ENCODE data around the gene EDN1. TPM values are rescaled to one million over a fixed set of nuclear protein-coding genes. Genes with fewer than 3 reads are reported as not detected.

EDN1 gene
- total RNA-seq, 1 donor from 2014 or later = 8.3 TPM

DNA sequence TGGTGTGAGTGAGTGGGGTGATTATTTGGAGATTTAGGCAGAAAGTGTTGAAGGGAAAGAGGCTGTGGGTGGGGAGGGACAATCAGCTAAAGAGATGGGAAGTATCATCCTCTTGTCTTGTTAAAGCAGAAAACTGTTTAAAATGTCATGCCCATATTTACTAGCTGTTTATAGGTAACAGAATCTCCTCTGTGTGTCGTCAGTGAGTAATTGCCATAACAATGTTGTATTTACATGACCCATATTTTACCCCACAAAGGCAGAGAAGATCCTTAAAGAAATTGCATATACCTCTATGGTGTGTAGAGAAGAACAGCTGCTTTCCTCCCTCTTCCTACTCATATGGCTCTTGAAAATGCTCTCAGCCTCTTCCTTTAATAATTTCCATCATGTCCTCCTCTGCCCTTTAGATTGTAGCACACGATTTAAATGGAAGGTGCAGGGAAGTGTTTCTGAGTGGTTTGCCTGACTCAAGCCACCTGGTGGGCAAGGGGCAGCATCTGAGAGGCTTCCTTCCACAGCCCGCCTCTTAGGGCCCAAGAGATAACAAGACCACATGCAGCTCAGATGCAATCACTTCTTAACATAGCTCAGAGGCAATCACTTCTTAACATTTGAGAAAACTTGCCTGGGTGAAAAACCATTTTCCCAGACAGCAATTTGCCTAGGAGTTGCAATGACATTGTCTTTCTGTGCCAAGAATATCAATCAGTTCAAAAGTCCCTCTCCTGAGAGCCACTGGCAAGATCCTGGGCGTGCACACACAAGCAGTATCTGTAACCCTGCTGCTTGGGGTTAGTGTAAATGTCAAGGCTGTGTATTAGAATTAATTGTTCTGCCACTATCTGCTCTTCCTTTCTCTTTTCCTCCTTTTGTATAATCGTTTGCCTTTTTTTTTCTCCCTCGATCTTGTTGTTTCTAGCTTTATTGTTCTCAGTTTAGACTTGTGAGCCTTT, 44.1 kb upstream of the EDN1 start:
- TF ChIP-seq, protein P1, sequence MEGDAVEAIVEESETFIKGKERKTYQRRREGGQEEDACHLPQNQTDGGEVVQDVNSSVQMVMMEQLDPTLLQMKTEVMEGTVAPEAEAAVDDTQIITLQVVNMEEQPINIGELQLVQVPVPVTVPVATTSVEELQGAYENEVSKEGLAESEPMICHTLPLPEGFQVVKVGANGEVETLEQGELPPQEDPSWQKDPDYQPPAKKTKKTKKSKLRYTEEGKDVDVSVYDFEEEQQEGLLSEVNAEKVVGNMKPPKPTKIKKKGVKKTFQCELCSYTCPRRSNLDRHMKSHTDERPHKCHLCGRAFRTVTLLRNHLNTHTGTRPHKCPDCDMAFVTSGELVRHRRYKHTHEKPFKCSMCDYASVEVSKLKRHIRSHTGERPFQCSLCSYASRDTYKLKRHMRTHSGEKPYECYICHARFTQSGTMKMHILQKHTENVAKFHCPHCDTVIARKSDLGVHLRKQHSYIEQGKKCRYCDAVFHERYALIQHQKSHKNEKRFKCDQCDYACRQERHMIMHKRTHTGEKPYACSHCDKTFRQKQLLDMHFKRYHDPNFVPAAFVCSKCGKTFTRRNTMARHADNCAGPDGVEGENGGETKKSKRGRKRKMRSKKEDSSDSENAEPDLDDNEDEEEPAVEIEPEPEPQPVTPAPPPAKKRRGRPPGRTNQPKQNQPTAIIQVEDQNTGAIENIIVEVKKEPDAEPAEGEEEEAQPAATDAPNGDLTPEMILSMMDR (IDR thresholded peaks at IDR 0.05; ENCODE audit: unreplicated experiment) = no peak
- Mint-ChIP-seq H3K4me3 (ENCODE audit: unreplicated experiment) (no peak overlapping the region), H3K36me3 (ENCODE audit: low read depth, unreplicated experiment) (no peaks in the 10 kb centered on the region), H3K27me3 (ENCODE audit: unreplicated experiment) (peaks cover 1% of the 10 kb centered on the region), H3K9me3 (ENCODE audit: unreplicated experiment) (no peaks in the 10 kb centered on the region), H3K4me1 (ENCODE audit: unreplicated experiment) (peaks cover 20% of the 10 kb centered on the region), H3K27ac (ENCODE audit: unreplicated experiment) (no peak overlapping the region)
- no peak for DNase-seq (ENCODE audit: low spot score)

DNA sequence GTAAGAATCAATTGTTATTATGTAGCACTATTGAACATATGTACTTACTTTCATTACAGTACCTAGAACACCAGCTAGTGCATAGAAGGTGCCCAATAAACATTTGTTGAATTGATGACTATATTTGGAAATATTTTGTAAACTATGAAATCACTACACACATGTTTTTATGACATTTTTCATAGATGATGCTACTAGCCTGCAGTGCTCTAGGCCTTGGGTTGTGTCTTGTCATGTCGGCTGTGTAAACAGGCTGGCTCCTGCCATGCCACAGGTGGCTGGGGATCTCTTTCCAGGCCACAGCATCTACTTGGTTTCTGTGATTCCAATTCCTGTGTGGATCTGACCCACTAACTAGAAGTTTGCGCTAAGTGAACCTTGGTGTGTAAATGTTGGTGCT, 43.3 kb upstream of the EDN1 start:
- no peak overlapping the region for H3K4me3 Mint-ChIP-seq (ENCODE audit: unreplicated experiment)
- peaks cover 1% of the 10 kb centered on the region for H3K27me3 Mint-ChIP-seq (ENCODE audit: unreplicated experiment)
- H3K4me1 Mint-ChIP-seq (ENCODE audit: unreplicated experiment) = peaks cover 20% of the 10 kb centered on the region
- H3K9me3 Mint-ChIP-seq (ENCODE audit: unreplicated experiment) = no peaks in the 10 kb centered on the region
- DNase-seq (ENCODE audit: low spot score) = no peak
- no peak overlapping the region for H3K27ac Mint-ChIP-seq (ENCODE audit: unreplicated experiment)
- TF ChIP-seq, protein P1 (IDR thresholded peaks at IDR 0.05; ENCODE audit: unreplicated experiment) = no peak
- no peaks in the 10 kb centered on the region for H3K36me3 Mint-ChIP-seq (ENCODE audit: low read depth, unreplicated experiment)

- Mint-ChIP-seq H3K4me3 (ENCODE audit: unreplicated experiment) (no peak overlapping the region), H3K27me3 (ENCODE audit: unreplicated experiment) (peaks cover 1% of the 10 kb centered on the region), H3K36me3 (ENCODE audit: low read depth, unreplicated experiment) (no peaks in the 10 kb centered on the region), H3K27ac (ENCODE audit: unreplicated experiment) (no peak overlapping the region), H3K9me3 (ENCODE audit: unreplicated experiment) (no peaks in the 10 kb centered on the region), H3K4me1 (ENCODE audit: unreplicated experiment) (peaks cover 20% of the 10 kb centered on the region)
- TF ChIP-seq, protein P1 (IDR thresholded peaks at IDR 0.05; ENCODE audit: unreplicated experiment) = no peak
- no peak for DNase-seq (ENCODE audit: low spot score)
Observed at GRCh38 chr6:12249541-12250382, 40.4 kb upstream of the EDN1 start.

DNA sequence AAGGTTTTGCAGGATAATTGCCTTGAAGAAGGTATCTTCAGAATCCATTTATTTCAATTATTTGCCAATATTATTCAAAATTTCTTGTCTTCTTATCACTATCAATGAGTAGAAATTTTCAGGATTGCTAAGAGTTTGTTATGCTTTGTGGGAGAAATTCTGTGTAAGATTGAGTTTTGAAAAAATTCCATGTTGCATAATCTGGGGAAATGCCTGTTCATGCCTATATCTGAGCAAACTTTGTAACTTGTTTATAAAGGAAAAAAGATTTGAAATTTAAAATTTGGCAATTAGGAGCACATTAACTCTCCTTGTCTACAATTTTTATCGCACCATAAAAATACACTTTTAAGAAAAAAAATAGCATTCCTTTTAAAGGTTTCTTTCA, 39.8 kb upstream of the EDN1 start:
- Mint-ChIP-seq H3K27ac (ENCODE audit: unreplicated experiment) (no peak overlapping the region), H3K27me3 (ENCODE audit: unreplicated experiment) (no peaks in the 10 kb centered on the region), H3K4me1 (ENCODE audit: unreplicated experiment) (peaks cover 16% of the 10 kb centered on the region), H3K36me3 (ENCODE audit: low read depth, unreplicated experiment) (no peaks in the 10 kb centered on the region), H3K9me3 (ENCODE audit: unreplicated experiment) (no peaks in the 10 kb centered on the region), H3K4me3 (ENCODE audit: unreplicated experiment) (no peak overlapping the region)
- TF ChIP-seq, protein P1 (IDR thresholded peaks at IDR 0.05; ENCODE audit: unreplicated experiment) = no peak
- no peak for DNase-seq (ENCODE audit: low spot score)
